NCI-H748 (cell line): Measurements from ENCODE around the gene TNNC2.
"Not testable (repeated sequence)": the region's sequence is repeated elsewhere in the genome, so short reads cannot be mapped to it uniquely, and the experiment has no call there.

Source experiments
- DNase-seq: peaks from one replicate; lab custom pipeline; 2025; ENCODE audit not compliant: unreplicated experiment; lab: John Stamatoyannopoulos, UW

Gene TNNC2

DNA sequence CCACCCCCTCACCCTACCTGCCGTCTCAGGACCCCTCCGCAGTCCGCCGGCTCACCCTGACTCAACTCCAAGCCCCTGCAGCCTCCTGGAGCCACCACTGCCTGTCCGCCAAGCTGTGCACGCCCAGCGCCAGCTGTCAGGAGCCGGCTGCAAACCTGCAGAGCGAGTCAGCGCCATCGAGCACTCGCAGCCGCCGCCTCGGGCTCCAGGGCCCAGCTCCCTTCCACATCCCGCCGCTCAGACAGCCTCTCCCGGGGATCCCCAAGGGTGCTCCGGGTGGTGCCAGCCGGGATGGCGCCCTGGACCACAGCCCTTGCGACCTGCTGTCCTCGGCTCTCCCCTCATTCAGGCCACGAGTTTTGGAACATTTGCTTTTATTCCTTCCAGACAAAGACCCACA lies 4.3 kb downstream of the TNNC2 start:
- peak; percentile 20 for DNase-seq

DNA sequence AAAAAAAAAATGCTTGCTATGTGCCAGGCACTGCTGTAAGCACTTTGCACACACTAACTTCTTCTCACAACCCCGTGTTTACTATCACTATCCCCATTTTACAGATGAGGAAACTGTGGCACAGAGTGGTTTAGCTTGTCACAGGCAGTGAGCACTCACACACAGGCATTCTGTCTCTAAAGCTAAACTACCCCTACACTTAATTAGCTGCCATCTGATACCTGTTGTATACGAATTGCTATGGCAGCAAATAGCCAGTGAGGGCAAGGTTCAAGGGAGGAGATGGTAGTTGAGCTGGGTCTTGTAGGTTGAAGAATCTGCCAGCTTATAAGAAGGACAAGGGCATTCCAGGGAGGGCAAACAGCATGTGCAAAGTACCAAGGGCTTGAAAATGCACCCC lies 5.2 kb downstream of the TNNC2 start:
- DNase-seq: peak; percentile 40

DNA sequence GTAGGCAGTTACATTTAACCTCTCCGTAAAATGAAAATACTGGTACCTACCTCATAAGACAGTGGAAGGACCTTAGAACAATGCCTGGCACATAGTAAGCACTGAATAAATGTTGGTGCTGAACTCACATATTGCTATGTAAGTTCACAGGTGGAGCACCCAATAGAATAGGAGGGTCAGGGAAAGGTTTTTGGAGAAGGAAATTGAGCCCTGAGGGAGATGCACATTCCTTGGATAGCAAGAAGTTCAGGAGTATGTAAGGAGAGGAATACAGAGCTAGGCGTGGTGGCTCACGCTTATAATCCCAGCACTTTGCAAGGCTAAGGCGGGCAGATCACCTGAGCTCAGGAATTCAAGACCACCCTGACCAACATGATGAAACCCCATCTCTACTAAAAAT lies 7.6 kb downstream of the TNNC2 start:
- DNase-seq: no peak

DNA sequence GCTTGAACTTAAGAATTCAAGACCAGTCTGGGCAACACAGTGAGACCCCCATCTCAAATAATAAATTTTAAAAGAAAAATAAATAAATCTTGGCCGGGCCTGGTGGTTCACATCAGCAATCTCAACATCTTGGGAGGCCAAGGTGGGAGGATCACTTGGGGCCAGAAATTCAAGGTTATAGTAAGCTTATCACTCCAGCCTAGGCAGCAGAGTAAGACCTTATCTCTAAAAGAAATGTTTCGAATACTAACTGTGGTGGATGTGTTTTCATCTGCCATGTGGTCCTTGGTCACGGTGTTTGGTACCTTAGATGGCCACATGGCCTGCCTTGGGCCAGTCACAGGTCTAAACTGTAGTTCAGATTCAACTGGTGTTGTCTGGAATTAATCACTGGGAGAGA lies 8.9 kb downstream of the TNNC2 start:
- DNase-seq: no peak

DNA sequence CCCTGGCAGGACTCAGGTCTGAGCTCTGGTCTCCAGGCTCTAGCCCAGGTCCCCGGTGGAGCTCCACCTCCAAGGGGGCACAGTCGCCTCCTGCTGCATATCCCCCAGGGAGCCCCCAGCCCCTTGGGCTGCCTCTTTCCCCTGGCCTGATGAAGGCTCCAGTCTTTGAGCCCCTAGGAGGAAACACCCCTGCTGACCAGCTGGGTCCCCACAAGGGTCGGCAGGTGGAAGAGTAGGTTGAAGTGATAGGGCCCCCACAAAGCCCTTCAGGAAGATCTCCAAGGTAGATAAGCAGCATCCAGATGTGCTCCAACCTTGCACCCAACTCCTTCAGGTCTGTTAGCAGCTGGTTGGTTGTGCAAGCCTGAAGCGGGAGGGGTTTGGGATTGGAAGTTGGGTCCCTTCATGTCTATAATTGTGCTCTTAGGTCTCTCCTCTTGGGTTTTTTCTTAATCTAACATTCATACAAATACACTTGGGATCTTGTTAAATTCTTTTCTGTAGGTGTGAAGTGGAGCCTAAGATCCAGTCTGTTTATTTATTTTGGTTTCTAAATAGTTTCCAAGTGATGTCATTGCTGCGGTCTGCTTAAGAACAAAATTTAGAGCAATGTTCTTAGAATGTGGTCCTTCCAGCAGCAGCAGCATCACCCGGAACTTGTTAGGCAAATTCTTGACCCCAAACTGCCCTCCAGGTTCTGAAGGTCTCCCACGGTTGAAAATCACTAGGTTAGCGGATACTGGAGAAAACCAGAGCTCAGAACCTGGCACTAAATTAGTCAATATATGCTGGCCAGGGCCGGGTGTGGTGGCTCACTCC lies 9.5 kb downstream of the TNNC2 start:
- DNase-seq: no peak

DNA sequence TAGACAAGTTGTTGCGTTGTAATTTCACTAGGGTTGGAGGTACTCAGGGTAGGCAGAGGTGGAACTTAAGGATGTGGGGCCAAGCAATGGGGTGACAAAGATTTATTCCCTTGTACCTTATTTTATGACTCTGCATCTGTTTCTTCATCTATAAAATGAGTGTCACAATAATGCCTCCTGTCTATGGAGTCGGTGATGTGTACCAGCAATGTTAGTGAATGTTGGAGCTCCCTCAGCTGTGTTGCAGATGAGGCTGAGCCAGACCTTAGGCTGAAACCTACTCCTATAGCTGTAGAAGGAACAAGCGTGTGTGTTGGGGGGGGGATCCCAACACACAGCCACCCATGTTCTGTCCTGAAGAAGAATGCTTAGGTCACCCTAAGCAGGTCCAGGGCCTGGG lies 10.2 kb downstream of the TNNC2 start:
- DNase-seq: no peak

DNA sequence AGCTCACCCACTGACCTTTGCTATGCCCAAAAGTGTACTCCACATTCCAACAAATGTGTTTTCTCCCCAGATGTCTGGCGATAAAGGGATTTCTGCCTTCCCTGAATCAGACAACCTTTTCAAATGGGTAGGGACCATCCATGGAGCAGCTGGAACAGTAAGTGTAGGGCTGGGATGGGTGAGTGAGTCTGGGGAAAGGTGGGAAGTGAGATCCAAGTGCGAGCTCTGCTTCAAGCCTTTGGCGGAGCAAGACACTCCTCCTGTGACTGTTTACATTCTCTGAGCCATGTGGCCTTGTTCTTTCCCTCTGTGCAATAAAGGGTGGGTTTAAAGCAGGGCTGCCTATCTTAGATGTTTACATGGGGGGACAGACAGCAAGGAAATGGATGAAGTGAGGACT lies 12.8 kb downstream of the TNNC2 start:
- no peak for DNase-seq

DNA sequence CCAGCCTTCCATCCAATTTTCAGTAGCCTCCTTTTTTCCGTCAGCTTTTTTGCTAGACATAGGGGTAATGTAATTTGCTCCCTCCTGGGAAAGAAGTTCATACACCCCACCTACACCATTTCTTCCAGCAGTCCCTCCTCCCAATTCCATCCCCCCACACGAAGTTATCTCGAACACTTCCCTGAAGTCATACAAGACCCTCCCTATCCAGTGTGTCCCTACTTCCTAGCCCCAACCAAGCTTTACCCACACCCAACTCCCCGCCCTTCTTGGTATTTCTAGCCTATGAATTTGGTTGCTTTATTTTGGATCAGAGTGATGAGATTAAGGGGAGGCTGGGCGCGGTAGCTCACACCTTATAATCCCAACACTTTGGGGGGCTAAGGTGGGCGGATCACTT lies 13.6 kb downstream of the TNNC2 start:
- no peak for DNase-seq

DNA sequence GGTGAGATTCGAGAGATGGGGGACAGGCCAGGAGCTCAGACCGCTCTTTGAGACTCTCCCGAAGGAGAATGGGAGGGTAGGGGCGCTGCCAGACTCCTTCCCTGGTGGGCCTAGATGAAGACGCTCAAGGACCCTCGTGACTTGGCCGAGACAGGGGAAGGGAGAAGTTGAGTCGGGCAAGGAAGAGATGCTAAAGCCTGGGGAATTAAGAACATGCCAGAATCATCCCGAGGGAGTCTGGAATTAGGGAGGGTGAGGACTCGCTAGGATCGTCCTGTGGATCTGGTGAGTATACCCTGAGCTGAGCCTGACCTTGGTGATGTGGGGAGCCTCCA lies 14.1 kb downstream of the TNNC2 start:
- DNase-seq: no peak

DNA sequence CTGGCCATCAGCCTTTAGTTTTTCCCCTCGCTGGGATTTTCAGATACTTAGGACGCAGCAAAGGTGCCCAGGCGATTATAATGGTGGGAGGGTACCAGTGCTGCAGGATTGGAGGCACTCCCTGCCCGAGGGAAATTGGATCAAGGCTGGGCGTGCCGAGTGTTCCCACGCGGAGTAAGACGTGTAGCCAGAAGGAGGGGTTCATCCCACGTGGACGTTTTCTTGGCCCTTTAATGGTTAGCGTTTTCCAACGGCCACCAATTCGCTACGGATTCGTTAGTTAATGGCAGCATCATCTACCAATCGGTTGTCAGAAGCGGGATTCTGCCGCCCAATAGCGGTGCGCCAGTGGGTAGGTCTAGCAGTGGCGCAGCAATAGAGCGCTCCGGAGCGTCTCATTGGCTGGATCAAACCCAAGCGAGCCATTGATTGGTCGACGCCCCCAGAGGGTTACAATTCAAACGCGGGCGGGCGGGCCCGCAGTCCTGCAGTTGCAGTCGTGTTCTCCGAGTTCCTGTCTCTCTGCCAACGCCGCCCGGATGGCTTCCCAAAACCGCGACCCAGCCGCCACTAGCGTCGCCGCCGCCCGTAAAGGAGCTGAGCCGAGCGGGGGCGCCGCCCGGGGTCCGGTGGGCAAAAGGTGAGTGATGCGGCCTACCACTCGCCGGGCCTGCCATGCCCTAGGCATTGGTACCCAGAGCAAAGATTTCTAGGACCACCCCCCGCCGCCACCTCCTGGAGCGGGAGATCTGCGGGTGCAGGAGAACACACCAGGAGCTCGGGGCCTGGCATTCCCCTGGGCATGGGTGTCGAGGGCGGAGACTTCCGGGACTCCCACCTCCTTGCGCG lies 14.7 kb downstream of the TNNC2 start, which contains the start of gene UBE2C:
Gene UBE2C (plus strand): TSS at position 488 of the 849 bp plus-strand sequence. CDS start 52 bp downstream, at position 540.
- DNase-seq: peak; percentile 99

DNA sequence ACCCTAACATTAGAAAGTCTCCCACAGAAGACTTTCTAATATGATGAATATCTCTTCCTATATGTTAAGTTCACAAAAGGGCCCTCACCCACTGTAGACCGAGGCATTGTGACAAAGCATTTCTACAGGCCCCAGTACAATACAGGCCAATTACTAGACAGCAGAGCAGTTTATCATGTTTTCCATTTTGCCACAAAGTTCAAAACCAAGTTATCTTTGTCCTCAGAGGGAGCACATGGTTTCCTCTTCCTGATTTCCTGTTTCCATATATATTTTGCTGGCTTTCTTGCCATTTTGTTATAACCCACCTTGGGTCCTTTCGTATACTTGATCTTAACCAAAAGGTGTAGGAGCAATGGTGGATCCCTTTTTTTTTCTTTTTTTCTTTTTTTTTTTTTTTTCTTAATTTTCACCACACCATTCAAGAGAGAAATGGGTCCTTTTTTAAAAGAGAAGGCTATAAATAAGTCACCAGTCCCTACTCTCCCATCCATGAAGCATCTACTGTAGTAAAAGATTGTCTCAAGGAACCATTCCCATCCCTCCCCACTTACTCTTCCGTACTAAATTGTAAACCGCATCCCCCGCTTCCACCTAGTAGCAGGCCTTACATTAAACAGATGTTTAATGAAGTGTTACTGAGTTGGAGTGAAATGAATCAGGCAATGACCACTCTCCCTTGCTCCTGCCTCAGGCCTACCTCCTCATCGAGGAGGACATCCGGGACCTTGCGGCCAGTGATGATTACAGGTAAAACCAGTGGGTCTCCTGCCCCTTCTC lies 16.7 kb downstream of the TNNC2 start:
- DNase-seq: no peak

DNA sequence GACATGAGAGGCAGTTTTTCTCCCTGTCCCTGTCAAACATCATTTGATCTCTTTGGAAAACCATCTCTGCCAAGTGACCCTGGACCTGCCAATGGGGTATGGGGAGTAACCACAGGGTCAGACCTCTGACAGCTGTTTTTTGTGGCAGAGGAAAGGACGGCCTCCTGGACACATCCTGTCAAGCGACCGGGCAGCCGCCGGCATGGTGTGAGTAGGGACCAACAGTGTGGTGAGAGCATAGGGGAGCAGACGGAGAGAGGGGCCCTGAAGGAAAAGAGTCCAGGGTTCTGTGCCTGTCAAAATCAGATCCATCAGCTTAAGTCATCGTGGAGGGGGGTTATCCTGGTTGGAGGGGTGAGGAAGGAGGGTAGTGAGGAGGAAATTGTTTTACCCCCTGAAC lies 25.3 kb downstream of the TNNC2 start:
- DNase-seq: no peak

DNA sequence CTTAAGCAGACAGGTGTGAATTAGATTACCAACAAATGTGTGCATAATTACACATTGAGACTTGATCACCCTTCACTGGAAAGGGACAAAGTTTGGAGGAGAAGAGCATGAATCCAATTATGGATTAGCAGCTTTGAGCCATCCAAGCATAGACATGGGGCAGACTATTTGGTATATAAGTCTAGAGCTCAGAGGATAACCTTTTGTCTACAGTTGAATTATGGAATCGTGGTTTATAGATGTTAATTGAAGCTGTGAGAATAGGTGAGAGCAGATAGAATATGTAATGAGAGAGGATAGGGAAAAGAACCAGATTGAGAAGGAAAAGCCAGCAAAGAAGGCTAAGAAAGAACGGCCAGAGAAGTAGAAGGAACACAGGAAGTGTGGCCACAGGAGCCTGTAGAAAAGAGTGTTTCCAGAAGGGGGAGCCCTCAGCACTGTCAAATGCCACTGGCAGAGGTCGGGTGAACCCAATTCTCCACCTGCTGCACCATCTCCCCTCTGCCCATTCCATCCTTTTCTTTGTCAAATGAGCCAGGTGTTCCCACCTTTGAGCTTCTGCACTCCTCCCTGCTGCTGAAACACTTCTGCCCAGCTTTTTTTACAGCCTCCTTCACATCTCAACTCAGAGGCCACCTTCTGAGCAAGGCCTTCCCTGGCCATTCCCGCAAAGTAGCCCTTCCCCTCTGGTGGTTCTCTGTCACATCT lies 28.0 kb downstream of the TNNC2 start:
- DNase-seq: peak; percentile 54

DNA sequence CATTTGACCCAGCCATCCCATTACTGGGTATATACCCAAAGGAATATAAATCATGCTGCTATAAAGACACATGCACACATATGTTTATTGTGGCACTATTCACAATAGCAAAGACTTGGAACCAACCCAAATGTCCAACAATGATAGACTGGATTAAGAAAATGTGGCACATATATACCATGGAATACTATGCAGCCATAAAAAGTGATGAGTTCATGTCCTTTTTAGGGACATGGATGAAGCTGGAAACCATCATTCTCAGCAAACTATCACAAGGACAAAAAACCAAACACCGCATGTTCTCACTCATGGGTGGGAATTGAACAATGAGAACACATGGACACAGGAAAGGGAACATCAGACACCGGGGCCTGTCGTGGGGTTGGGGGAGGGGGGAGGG lies 29.2 kb downstream of the TNNC2 start:
- DNase-seq: not testable (repeated sequence)

DNA sequence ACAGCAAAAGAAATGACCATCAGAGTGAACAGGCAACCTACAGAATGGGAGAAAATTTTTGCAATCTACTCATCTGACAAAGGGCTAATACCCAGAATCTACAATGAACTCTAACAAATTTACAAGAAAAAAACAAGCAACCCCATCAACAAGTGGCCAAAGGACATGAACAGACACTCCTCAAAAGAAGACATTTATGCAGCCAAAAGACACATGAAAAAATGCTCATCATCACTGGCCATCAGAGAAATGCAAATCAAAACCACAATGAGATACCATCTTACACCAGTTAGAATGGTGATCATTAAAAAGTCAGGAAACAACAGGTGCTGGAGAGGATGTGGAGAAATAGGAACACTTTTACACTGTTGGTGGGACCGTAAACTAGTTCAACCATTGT lies 29.6 kb downstream of the TNNC2 start:
- not testable (repeated sequence) for DNase-seq

DNA sequence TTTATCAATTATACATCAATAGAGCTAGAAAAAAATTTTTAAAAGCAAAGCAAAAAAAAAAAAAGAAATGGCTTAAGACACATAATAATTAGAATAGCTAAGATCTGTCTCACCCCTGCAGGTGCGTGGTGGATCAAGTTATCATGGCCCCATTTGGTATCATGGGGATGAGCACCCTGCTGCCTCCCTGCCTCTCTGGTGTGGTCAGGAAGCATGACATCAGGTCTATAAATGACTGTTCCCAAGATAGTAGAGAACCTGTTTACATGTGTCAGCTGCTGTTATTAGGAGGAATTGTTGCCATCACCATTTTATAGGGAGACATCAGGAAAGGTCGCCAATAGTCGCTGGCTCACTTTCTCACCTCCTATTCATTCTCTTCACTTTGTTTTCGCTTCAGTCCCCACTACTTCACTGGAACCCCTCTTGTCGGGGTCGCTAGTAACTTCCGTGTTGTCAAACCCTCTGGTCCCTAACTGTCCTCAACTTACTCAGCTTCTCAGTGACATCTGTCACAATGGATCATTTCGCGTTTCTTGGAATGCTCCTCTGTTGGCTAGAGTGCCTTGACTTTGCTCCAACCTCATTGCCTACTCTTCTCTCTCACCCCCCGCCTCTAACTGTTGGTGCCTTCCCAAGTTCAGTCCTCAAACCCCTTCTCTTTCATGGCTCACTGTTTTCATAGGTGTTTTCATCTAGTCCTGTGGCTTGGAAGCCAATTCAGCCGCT lies 30.6 kb downstream of the TNNC2 start:
- no peak for DNase-seq

DNA sequence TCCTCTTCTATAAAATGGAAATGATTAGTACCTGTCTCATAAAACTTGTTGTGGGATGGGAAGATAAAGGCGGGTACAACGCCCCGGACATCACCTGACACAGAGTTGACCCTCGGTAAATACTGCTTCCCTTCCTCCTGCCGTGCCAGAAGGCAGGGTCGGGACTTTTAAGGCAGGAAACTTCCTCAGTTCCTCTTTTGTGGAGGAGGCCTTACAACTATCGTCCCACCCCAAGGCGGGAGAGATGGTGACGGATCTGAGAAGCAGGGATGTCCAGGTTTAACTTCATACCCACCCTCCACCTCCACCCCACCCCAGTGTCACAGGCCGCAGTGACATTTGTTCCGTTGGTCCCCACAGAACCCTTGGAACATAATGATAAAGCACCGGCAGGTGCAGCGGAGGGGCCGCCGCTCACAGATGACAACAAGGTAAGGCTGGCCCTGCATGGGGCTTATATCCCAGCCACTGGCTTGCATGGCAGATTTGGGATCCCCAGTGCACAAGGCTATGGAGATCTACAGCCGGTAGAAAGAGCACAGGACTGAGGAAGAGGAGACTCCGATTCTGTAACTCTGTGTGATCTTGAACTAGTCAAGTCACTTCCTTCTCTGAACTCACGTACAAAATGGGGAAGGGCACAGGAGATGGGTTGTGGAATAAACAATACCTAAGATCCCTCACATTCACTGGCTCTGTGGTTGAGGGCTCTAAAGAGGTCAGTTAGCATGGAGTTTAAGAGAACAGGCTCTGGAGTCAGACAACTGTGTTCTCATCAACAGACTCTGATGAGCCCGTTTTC lies 34.6 kb downstream of the TNNC2 start:
- DNase-seq: no peak

DNA sequence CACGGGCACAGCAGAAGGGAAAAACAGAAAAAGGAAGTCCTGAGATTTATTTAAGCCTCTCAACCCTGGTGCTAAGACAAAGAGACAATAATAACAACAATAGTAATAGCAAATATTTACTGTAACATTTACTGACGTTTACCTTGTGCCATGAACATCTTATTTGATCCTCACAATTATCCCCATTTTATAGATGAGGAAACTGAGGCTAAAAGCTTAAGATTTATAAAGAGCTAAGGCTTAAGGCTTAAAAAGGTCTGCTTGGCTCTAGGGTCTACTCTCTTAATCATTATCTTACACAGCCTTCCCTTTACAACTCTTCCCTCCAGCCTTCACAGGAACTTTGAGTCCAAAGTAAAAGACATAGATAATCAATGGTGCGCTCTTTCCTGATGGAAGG lies 38.8 kb downstream of the TNNC2 start:
- no peak for DNase-seq

DNA sequence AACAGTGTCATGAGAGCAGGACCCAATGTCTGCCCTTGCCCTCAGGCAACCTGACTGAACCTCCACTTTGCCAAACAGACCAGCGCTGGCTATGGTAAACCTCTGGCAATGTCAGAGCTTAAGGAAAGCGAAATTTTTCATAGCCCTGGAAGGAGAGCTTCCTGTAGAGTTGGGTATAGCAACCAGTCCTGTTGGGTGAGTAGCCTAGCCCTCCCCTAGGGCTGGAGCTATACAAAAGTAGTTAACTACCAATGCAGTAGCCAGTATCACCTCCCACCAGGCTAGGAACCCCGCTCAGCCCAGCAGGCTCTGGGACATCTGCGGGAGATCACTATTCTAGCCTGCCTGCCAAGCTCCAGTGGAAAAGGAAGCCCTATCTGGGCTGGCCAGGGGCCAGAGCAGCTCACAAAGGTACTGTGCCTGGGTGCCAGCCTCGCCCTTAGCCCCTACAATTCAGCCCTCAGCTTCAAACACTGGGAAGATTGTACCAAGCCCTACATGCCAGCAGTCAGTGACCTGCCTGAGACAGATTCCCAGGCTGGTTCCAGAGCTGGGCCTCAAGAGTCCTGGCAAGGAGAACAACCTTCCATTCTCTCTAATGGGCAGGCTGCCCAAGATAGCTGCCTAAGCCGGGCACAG lies 43.3 kb downstream of the TNNC2 start:
- no peak for DNase-seq
